Measurements from ENCODE around the gene KDM4D. TPM values are rescaled to one million over a fixed set of nuclear protein-coding genes. Genes with fewer than 3 reads are reported as not detected.
A peak's percentile ranks its signal among the peaks of the same experiment; 100 is the strongest.

KDM4D gene
- total RNA-seq, 1 donor from 2014 or later: 1.8 TPM

GRCh38 chr11:94964934-94965333 is 8.6 kb upstream of the KDM4D start:
- no peak overlapping the region for H3K27ac Mint-ChIP-seq (ENCODE audit: unreplicated experiment)
- no peak for TF ChIP-seq CTCF (IDR thresholded peaks at IDR 0.05; ENCODE audit: unreplicated experiment)
- H3K27me3 Mint-ChIP-seq (ENCODE audit: unreplicated experiment): no peaks in the 10 kb centered on the region
- no peak overlapping the region for H3K4me3 Mint-ChIP-seq (ENCODE audit: unreplicated experiment)
- no peak for DNase-seq (ENCODE audit: low spot score)
- no peaks in the 10 kb centered on the region for H3K9me3 Mint-ChIP-seq (ENCODE audit: unreplicated experiment)
- no peaks in the 10 kb centered on the region for H3K4me1 Mint-ChIP-seq (ENCODE audit: unreplicated experiment)
- peaks cover 37% of the 10 kb centered on the region for H3K36me3 Mint-ChIP-seq (ENCODE audit: low read depth, unreplicated experiment)

GRCh38 chr11:94968334-94968958 is 5.1 kb upstream of the KDM4D start:
- peaks cover 39% of the 10 kb centered on the region for H3K36me3 Mint-ChIP-seq (ENCODE audit: low read depth, unreplicated experiment)
- H3K4me3 Mint-ChIP-seq (ENCODE audit: unreplicated experiment): no peak overlapping the region
- no peak overlapping the region for H3K27ac Mint-ChIP-seq (ENCODE audit: unreplicated experiment)
- TF ChIP-seq CTCF (IDR thresholded peaks at IDR 0.05; ENCODE audit: unreplicated experiment): peak; percentile 88
- no peak for DNase-seq (ENCODE audit: low spot score)
- H3K9me3 Mint-ChIP-seq (ENCODE audit: unreplicated experiment): no peaks in the 10 kb centered on the region
- no peaks in the 10 kb centered on the region for H3K27me3 Mint-ChIP-seq (ENCODE audit: unreplicated experiment)
- peaks cover 7% of the 10 kb centered on the region for H3K4me1 Mint-ChIP-seq (ENCODE audit: unreplicated experiment)

GRCh38 chr11:94972700-94973098 is 810 bp upstream of the KDM4D start:
- peak overlapping the region; percentile 38 for H3K27ac Mint-ChIP-seq (ENCODE audit: unreplicated experiment)
- peak overlapping the region; percentile 100 for H3K4me3 Mint-ChIP-seq (ENCODE audit: unreplicated experiment)
- H3K9me3 Mint-ChIP-seq (ENCODE audit: unreplicated experiment): no peaks in the 10 kb centered on the region
- DNase-seq (ENCODE audit: low spot score): no peak
- H3K36me3 Mint-ChIP-seq (ENCODE audit: low read depth, unreplicated experiment): peaks cover 16% of the 10 kb centered on the region
- no peaks in the 10 kb centered on the region for H3K27me3 Mint-ChIP-seq (ENCODE audit: unreplicated experiment)
- H3K4me1 Mint-ChIP-seq (ENCODE audit: unreplicated experiment): peaks cover 13% of the 10 kb centered on the region
- TF ChIP-seq CTCF (IDR thresholded peaks at IDR 0.05; ENCODE audit: unreplicated experiment): no peak

- no peak overlapping the region for H3K27ac Mint-ChIP-seq (ENCODE audit: unreplicated experiment)
- no peak for TF ChIP-seq CTCF (IDR thresholded peaks at IDR 0.05; ENCODE audit: unreplicated experiment)
- peak overlapping the region; percentile 100 for H3K4me3 Mint-ChIP-seq (ENCODE audit: unreplicated experiment)
- peaks cover 11% of the 10 kb centered on the region for H3K36me3 Mint-ChIP-seq (ENCODE audit: low read depth, unreplicated experiment)
- no peaks in the 10 kb centered on the region for H3K27me3 Mint-ChIP-seq (ENCODE audit: unreplicated experiment)
- no peak for DNase-seq (ENCODE audit: low spot score)
- H3K4me1 Mint-ChIP-seq (ENCODE audit: unreplicated experiment): peaks cover 13% of the 10 kb centered on the region
- no peaks in the 10 kb centered on the region for H3K9me3 Mint-ChIP-seq (ENCODE audit: unreplicated experiment)
These were observed 669 bp downstream of the KDM4D start for GRCh38 chr11:94974178-94974577.

- Mint-ChIP-seq H3K36me3 (ENCODE audit: low read depth, unreplicated experiment) (peaks cover 9% of the 10 kb centered on the region), H3K4me3 (ENCODE audit: unreplicated experiment) (no peak overlapping the region), H3K27ac (ENCODE audit: unreplicated experiment) (no peak overlapping the region), H3K9me3 (ENCODE audit: unreplicated experiment) (no peaks in the 10 kb centered on the region), H3K4me1 (ENCODE audit: unreplicated experiment) (peaks cover 13% of the 10 kb centered on the region), H3K27me3 (ENCODE audit: unreplicated experiment) (no peaks in the 10 kb centered on the region)
- TF ChIP-seq CTCF (IDR thresholded peaks at IDR 0.05; ENCODE audit: unreplicated experiment): no peak
- DNase-seq (ENCODE audit: low spot score): no peak
These were observed 2.1 kb downstream of the KDM4D start for GRCh38 chr11:94975599-94975998.
